T1000 (cell line): Measurements from ENCODE around the gene CDK9.

Experiments used
- DNase-seq: peaks from one replicate; lab custom pipeline; 2025; ENCODE audit warnings: mixed read lengths; lab: John Stamatoyannopoulos, UW

The CDK9 gene

GRCh38 chr9:127761491-127761956 lies 24.3 kb upstream of the CDK9 start:
- DNase-seq, result no peak

GRCh38 chr9:127762111-127762676 lies 23.6 kb upstream of the CDK9 start:
- DNase-seq, result no peak

- DNase-seq, result no peak
These were observed 21.9 kb upstream of the CDK9 start for GRCh38 chr9:127763918-127764384.

GRCh38 chr9:127765418-127765817 lies 20.4 kb upstream of the CDK9 start:
- no peak for DNase-seq

- no peak for DNase-seq
These were observed 18.4 kb upstream of the CDK9 start for GRCh38 chr9:127767410-127767809.

- DNase-seq, result no peak
These were observed 17.9 kb upstream of the CDK9 start for GRCh38 chr9:127767909-127768331.

GRCh38 chr9:127768698-127769097 lies 17.1 kb upstream of the CDK9 start:
- no peak for DNase-seq

- DNase-seq, result no peak
These were observed 16.7 kb upstream of the CDK9 start for GRCh38 chr9:127769101-127769500.

GRCh38 chr9:127769929-127770582 lies 15.8 kb upstream of the CDK9 start:
- DNase-seq, result no peak

- no peak for DNase-seq
These were observed 15.3 kb upstream of the CDK9 start for GRCh38 chr9:127770583-127770904.

GRCh38 chr9:127770905-127771569 lies 14.8 kb upstream of the CDK9 start:
- peak; percentile 95 for DNase-seq

- DNase-seq, result no peak
These were observed 14.2 kb upstream of the CDK9 start for GRCh38 chr9:127771570-127772189.

- DNase-seq, result no peak
These were observed 13.2 kb upstream of the CDK9 start for GRCh38 chr9:127772603-127773002.

GRCh38 chr9:127773272-127773671 lies 12.6 kb upstream of the CDK9 start:
- DNase-seq, result no peak

GRCh38 chr9:127773981-127774380 lies 11.9 kb upstream of the CDK9 start:
- no peak for DNase-seq

GRCh38 chr9:127776195-127776923 lies 9.5 kb upstream of the CDK9 start:
- DNase-seq, result no peak

GRCh38 chr9:127776924-127777289 lies 8.9 kb upstream of the CDK9 start:
- DNase-seq, result no peak

GRCh38 chr9:127777368-127777980 lies 8.4 kb upstream of the CDK9 start:
- DNase-seq, result no peak

GRCh38 chr9:127778280-127779135 lies 7.3 kb upstream of the CDK9 start, which contains the start of gene SH2D3C:
Gene SH2D3C (minus strand): TSS chr9:127778666. CDS start chr9:127778627, 39 bp downstream.
- DNase-seq, result no peak

GRCh38 chr9:127779136-127779981 lies 6.5 kb upstream of the CDK9 start:
- DNase-seq, result no peak
